IPS-11a (cell line): ENCODE results near the gene COX6A2.

Experiments
- H3K4me3 ChIP-seq: one replicate; pipeline ENCODE4 v1.5.1; 2013; ENCODE audit warnings: low read depth, low read length, control low read depth

COX6A2 gene

DNA sequence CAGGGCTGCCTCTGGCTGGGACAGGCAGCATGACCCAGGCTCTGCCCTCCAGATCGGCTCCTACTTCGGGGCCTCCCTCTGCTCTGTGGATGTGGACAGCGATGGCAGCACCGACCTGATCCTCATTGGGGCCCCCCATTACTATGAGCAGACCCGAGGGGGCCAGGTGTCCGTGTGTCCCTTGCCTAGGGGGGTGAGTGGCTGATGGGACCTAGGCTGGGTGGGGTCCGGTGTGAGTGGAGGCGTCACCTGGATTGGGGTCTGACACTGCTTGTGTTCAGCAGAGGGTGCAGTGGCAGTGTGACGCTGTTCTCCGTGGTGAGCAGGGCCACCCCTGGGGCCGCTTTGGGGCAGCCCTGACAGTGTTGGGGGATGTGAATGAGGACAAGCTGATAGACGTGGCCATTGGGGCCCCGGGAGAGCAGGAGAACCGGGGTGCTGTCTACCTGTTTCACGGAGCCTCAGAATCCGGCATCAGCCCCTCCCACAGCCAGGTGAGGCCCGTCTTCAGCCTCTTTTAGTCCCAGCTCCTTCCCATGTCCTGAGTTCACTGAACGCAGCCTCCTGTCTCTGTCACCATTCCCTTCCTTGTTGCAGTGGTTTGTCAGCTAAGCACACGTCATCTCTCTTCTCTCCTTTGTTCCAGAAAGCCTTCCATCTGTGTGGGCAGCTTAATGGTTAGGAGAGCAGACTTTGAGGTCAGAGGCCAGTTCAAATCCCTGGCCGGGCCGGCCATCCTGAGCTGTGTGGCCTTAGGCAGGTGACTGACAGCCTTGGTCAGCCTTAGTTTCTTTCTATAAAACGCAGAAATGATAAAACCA is 16.9 kb downstream of the COX6A2 start:
- no peak overlapping the region for H3K4me3 ChIP-seq

DNA sequence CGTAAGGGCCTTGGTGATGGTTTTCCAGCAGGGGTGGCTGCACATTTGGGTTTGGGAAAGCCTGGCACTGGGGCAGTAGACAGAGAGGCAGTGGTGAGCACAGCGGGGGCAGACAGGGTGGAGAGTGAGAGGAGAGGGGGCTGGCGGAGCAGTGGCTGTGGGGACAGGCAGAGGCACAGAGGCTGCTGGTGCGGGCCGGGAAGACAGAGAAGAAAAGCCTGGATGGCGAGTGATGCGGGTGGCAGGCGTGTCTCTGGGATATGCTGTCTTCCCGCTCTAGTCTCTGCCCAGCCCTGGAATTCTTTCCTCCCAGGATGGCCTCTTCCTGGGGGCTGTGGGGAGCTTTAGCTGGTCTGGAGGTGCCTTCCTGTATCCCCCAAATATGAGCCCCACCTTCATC is 18.1 kb downstream of the COX6A2 start:
- H3K4me3 ChIP-seq, result no peak overlapping the region

DNA sequence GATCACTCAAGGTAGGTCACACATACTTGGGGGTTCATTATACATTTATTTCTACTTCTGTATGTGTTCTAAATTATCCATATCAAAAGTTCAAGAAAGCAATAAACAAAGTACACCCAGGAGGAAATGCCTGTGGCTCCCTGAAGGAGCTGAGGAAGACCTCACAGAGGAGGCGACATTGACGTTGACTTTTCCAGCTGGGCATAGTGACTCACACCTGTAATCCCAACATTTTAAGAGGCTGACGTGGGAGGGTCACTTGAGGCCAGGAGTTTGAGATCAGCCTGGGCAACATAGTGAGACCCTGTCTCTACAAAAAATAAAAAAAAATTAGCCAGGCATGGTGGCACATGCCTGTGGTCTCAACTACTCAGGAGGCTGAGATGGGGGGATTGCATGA is 18.7 kb downstream of the COX6A2 start:
- H3K4me3 ChIP-seq, result no peak overlapping the region

DNA sequence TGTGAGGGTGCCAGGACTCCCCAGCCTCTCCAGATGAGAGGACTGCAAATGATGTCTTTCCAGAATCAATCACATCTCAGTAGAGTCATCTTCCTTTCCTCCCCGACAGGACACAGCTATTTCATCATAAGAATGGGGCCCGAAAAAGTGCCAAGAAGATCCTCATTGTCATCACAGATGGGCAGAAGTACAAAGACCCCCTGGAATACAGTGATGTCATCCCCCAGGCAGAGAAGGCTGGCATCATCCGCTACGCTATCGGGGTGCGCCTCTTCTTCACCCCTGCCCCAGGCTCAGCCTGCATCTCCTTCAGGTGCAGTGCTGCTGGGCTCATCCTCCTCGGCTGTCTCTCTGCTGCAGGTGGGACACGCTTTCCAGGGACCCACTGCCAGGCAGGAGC is 20.8 kb downstream of the COX6A2 start:
- no peak overlapping the region for H3K4me3 ChIP-seq

DNA sequence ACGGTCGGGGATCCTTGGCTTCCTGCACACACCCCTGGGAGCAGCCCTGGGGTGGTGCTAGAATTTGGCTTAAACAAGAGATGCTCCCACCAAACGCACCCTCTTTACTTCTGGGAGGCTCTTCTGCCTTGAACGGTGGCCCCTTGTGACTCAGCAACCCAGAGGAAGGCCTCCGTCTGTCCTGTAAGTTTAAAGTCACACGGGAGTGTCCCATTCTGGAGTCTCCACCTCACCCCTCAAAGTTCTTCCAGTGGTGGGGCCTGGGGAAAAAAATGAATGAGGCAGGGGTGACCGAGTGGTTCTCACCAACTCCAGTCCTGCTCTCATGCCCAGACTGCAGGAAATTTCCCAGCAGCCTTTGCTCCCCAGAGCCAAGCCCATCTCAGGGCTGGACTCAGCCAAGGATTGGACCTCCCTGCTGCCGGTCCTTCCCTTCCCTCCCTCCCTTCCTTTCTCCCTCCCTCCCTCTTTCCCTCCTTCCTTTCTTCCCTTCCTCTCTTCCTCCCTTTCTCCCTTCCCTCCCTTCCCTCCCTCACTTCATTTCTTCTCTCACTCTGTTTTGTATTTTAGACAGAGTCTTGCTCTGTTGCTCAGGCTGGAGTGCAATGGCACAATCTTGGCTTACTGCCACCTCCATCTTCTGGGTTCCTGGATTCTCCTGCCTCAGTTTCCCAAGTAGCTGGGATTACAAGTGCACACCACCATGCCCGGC is 23.7 kb downstream of the COX6A2 start:
- no peak overlapping the region for H3K4me3 ChIP-seq

DNA sequence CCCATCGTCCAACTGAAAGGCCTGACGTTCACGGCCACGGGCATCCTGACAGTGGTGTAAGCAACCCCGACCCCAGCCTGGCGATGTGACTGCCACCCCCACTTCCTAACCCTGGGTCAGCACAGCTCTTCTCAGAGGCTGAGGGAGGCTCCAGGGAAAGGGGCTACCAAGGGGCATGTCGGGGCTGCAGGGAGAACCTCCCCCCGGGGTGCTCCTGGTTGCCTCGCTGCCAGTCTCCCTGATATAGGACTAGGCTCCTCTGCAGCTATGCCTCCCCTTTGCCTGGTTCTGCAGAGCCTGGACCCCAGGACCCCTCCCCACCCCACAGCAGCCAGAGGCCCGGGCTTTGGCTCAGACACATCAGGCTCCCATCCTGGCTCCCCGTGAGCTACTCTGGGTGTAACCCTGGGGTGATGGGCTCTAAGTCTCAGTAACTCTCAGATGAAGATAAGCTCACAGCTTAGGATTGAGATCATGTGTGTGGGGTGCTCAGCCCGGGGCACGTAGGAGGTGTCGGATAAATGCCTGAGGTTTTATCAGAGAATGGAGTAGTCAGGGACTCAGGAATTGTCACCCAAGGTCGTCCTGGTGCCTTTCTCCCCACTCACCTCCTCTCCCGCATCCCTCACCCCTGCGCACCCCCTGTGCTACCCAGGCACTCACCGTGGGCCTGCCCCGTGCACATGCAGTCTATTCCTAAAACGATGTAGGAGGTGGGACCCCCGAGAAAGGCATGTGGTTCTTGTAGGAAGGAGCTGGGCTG is 24.4 kb downstream of the COX6A2 start:
- H3K4me3 ChIP-seq, result no peak overlapping the region

DNA sequence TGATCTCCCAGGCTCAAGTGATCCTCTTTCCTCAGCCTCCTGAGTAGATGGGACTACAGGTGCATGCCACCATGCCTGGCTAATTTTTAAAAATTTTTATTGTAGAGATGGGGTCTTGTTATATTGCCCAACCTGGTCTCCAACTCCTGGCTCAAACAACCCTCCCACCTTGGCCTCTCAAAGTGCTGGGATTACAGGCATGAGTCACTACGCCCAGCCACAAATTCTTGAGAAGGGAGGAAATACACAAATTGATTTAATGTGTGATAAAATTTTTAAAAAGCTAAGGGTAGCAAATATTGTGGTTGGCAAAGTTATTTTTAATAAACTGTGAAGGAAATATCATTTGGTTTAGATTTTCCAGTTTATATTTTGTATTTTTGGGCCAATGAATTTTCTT is 25.5 kb downstream of the COX6A2 start:
- H3K4me3 ChIP-seq, result no peak overlapping the region

DNA sequence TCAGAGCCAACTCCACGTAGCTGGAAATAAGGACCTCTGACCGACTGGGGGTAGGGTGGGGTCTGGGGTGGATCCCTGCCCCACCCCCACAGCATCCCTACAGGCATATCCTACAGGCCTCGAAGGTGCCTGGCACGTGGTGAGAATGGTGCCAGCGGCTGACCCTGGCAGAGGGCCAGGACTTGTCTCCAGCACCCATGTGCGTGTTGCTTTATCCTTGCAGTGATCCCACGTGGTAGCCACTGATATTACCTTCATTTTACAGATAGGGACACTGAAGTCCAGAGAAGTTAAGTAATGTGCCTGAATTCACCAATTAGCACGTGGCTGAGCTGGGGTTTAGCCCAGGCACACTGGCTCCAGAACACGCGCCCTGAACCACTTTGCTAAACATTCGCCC is 26.7 kb downstream of the COX6A2 start:
- H3K4me3 ChIP-seq, result no peak overlapping the region

DNA sequence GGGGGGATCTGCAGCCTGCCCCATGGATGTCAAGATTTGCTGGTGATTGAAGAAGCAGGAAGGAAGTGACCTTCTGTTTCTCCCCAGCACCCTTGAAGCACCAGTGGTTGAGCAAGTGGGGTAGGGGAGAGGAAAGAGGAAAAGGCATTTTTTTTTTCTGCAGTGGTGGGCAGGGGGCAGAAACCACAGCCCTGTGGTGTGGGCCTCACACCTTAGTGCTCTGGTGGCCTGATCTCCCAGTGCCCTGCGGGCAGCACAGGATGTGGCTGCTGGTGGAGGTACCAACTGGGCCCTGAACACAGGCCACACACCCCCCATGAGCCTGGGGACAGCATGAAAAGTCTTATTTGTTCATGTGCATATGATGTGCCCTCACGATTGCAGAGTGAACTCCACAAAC is 28.0 kb downstream of the COX6A2 start:
- H3K4me3 ChIP-seq, result no peak overlapping the region

DNA sequence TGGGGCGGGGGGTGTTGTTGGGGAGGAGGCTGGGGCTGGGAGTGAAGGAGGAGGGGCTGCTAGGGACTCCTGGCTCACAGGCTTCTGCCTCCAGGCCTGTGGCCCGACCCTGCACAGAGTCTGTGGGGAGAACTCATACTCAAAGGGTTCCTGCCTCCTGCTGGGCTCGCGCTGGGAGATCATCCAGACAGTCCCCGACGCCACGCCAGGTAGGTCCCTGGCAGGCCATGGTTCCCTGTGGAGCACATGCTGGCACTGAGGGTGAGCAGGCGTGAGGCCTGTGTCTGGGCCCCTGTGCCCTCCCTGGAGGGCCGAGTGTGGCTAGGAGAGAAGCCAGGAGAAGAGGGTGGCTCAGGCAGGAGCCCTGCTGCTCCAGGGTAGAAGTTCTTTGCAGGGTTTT is 30.5 kb downstream of the COX6A2 start:
- H3K4me3 ChIP-seq, result no peak overlapping the region

DNA sequence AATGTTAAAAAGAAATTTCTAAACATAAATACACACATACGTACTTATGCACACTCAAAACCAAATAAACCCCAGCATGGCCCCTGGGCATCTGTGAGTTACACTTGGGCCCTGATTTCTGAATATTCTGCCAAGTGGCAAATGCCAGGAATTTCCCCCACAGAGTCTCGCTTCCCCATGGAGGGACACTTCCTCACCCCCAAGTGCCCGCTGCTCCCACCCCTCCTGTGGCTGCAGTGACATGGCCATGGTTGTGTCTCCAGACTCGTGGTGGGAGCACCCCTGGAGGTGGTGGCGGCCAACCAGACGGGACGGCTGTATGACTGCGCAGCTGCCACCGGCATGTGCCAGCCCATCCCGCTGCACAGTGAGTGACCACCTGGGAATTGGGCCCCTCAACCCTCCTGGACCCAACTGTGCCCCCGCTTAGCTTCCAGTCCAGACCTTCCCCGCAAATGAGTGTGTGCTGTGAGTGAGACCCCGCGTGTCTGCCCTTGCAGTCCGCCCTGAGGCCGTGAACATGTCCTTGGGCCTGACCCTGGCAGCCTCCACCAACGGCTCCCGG is 31.0 kb downstream of the COX6A2 start:
- H3K4me3 ChIP-seq, result no peak overlapping the region

DNA sequence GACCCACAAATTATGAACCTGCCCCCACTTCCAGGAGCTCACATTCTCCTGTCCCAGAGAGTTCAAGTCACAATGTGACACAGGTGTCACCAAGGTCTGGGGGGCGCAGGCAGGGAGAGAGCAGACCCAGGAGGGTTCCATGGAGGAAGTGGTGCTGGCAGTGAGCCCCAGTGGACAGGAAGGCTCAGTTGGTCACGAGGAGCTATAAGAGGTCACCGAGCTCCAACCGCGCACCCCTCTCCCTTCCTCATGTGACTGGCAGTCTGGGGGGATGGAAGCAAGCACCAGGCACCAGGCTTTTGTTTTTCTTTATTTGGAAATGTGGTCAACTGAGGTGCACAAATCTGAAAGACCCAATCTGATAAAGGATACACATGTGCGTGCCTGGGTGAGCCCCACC is 32.5 kb downstream of the COX6A2 start:
- H3K4me3 ChIP-seq, result no peak overlapping the region

DNA sequence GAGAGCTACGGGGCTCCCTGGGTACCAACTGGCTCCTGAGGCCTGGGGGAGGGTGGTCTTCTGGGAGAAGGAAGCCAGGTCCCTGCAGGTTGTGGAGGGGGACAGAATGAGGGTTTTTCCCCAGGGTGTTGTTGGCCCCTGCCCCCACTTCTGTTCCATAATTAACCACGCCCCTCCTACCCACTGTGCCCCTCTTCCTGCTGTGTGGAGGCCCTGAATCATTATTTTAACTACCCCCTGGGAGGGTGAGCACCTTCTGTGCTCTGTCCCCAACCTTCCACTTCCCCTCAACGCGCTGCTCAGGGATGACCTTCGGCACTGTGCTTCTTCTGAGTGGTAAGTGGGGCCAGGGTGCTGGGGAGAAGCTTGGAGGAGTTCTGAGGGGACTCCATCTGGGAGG is 35.1 kb downstream of the COX6A2 start, which contains the start of gene ITGAD:
Gene ITGAD (plus strand): TSS at position 280 of the 400 bp plus-strand sequence. CDS start 26 bp downstream, at position 306.
- no peak within 1 kb of the TSS for H3K4me3 ChIP-seq

DNA sequence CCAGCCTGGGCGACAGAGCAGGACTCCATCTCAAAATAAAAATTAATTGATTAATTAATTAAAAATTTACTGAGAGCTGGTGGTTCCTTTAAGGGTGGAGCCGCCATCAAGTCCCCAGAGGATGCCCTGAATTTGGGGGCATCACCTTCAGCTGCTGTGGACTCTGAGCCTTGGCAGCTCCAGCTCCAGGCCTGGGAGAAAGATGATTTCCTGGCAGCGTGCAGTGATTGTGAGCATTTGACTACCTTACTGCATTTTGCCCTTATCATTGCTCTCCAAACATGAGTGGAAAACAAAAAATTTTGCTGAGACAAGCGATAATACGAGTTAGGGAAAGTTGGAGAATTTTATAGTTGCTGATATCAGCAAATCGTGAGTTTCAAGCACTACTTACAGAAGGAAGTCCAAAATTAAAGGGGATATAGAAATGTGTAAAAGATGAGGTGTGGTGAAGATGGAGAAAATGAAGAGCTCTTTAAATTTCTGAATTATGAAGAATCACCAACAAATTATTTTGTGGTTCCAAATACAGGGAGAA is 37.6 kb downstream of the COX6A2 start:
- no peak overlapping the region for H3K4me3 ChIP-seq

DNA sequence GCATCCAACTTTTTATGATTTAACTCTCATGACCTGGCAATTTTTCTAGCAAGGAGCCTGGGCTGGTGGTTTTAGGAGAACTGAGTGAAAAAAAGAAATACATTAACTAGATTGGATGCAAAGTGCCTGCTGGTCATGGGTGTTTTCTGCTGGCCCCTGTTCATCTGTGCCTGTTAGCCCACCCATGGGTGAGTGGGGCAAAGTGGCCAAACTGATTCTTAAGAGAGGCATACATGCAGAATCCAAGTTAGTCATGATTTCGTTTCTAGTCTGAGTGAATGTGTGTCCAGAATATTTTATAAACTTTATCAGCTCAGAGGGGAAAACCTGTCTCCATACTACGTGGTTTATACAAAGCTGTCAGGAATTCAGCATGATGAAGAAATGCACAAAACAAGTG is 39.6 kb downstream of the COX6A2 start:
- no peak overlapping the region for H3K4me3 ChIP-seq

DNA sequence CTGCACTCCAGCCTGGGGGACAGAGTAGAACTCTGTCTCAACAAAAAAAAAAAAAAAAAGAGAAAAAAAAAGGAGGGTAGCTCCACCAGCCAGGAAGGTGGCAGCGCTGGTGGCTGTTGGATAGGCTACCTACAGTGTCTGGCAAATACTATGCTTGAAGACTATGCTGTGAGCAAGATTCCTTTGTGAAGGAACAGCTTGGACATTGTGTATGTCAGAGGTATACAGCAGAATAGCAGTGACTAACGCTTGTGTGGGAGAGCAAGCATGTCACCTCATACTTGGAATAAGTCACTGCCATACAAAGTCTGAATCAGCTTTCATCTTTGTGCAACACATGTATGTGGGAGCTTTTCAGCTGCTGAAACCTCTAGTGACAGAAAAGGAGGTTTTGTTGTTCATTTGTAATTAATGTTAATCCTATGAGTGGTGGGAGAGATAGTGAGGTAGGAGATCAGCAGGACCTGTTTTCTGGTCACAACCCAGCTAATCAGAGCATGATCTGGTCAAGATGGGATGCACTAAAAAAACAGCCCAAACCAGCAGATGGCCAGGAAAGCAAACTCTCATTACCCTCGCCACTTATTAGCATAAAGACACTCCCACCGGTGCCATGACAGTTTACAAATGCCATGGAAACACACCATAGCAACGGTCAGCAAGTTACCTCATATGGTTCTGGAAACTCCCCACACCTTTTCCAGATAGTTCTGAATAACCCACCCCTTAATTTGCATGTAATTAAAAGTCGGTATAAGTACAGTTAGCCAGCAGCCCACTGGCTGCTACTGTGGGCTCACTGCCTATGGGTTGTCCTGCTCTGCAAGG is 41.8 kb downstream of the COX6A2 start:
- H3K4me3 ChIP-seq, result no peak overlapping the region

DNA sequence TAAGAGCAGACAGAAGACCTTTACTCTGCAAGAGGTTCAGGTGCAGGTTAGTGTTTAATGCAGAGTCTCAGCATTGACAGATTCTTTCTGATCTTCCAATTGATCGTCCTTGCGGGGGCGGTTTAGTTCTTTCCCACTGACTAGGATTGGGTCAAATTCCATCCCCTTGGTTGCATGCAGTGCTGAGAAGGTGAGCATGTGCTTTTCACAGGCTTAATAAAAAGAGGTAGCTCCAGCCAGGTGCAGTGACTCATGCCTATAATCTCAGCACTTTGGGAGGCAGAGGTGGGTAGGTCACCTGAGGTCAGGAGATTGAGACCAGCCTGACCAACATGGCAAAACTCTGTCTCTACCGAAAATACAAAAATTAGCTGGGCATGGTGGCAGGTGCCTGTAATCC is 42.5 kb downstream of the COX6A2 start:
- no peak overlapping the region for H3K4me3 ChIP-seq

DNA sequence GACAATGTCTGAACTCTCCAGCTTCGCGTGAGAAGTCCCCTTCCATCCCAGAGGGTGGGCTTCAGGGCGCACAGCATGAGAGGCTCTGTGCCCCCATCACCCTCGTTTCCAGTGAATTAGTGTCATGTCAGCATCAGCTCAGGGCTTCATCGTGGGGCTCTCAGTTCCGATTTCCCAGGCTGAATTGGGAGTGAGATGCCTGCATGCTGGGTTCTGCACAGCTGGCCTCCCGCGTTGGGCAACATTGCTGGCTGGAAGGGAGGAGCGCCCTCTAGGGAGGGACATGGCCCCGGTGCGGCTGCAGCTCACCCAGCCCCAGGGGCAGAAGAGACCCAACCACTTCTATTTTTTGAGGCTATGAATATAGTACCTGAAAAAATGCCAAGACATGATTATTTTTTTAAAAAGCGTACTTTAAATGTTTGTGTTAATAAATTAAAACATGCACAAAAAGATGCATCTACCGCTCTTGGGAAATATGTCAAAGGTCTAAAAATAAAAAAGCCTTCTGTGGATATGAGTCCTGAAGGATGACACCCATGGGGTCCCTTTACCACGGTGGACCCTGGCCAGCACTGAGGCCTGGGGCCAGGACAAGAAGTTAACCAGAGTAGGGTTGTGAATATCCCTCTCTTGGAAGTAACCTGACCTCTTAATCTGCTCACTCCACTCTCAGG is 45.5 kb downstream of the COX6A2 start:
- H3K4me3 ChIP-seq, result no peak overlapping the region

DNA sequence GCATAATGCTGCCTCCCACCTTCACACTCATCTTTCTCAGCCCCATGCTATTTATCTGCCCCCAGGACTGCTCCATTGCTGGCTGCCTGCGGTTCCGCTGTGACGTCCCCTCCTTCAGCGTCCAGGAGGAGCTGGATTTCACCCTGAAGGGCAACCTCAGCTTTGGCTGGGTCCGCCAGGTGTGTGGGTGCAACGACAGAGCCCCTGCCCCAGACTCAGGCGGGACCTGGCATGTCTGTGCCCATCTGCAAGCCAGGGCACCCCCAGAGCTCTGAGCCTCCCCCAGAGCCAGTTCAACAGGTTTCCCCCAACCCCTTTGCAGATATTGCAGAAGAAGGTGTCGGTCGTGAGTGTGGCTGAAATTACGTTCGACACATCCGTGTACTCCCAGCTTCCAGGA is 48.0 kb downstream of the COX6A2 start:
- no peak overlapping the region for H3K4me3 ChIP-seq
